ENCODE data around the gene ABCA2.

The ABCA2 gene

DNA sequence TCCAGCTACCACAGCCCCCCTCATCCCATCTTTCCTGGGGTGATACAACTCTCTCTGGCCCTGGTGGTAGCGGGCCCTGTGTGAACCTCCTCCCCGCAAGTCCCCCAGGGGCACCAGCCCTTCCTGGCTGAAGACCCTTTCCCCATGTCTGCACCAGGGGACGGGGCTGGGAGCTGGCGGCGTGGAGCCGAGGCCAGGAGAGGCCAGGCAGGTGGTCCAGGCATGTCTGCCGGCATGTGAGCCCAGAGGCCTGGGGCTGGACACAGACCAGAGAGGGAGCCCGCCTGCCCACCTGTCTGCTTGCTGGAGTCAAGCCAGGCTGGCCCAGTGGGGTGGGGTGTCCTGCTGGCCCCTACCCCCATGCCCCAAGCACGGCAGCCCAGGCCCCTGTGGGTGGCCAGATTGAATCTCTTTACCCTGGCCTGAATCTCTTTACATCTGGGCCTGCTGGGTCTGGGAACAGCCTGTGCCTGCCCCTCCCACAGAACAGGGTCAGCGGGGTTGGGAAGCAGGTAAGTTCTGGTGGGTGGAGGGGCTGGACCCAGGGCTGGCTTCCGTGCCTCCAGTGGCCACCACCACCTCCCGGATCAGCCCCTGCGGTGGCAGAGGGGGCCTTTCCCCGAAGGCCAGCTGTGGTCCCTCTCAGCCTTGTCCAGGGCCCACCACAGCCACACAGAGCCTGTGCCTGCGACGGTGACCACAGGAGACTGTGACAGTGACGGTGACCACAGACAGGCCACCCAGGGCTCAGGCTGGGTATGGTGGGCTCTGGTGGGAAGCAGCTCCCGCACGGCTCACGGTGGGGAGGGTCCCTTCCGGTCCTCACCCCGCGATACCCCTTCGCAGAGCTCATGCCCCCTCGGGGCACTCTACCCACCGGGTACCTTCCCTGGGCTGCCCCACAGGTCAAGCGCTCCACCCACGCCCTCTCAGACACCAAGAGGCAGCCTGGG lies 68.9 kb downstream of the ABCA2 start:
- no peak for DNase-seq

DNA sequence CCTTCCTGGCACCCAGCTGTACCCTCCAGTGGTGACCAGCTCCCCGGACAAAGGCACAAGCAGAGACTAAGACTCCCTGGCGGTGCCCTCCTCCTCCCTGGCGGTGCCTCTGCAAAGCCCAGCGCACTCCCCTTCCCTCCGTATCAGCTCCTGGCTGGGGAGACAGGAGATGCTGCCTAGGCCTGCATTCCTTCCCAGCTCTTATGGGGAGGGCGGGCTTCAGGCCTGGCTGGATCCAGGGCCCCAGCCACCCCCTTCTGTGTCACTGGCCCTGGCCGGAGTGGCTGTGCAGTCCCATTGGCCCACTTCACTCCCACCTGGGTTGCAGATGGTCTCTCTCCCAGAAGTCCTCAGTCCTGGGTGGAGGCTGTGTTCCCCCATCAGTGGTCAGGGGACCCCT lies 69.6 kb downstream of the ABCA2 start:
- no peak for DNase-seq

DNA sequence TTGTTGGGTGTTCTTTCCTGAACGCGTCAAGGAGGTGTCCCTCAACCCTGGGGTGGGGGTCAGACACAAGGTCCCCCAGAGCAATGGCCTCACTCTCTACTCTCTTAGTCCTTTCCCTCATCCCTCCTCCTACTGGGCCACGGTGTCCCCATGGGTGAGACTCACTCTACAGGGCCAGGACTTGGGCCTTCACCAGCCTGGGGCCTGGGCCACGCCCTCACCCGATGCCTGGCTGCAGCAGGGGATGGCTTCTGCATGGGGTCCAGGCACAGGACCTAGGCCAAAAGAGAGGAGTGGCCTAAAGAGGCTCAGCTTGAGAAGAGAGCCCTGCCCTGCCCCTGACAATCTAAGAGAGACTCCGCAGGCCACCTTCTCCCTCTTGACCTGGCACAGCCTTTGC lies 70.1 kb downstream of the ABCA2 start:
- DNase-seq = no peak

DNA sequence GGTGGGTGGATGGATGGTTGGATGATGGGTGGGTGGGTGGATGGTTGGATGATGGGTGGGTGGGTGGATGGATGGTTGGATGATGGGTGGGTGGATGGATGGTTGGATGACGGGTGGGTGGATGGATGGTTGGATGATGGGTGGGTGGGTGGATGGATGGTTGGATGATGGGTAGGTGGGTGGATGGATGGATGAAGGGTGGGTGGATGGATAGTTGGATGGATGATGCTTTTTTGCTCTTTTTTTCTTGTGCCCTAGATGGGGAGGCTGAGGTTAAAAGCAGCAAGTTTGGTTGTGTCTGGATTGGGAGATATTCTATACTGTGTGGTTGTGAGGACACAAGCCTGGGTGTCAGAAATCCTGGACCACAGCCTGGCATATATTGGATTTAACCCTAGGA lies 70.6 kb downstream of the ABCA2 start:
- DNase-seq = no peak

All from DMS79 (cell line).